ENCODE data around the gene B4GALT5. TPM values are rescaled to one million over a fixed set of nuclear protein-coding genes. Genes with fewer than 3 reads are reported as not detected.

Gene B4GALT5
- polyA plus RNA-seq, 1 donor (not counting 4 experiments of a cell fraction or from before 2014, with no cell fraction given) = 23.5 TPM

- no peaks in the 10 kb centered on the region for H3K9me1 ChIP-seq (ENCODE audit: control insufficient read depth, extremely low read depth, insufficient read depth, low read length)
- no peak for FAIRE-seq
- H3K27ac ChIP-seq (ENCODE audit: control insufficient read depth, insufficient read depth, low read length) = no peak overlapping the region
- H3K79me2 ChIP-seq (ENCODE audit: control insufficient read depth, insufficient read depth, low read length) = no peaks in the 10 kb centered on the region
- H3K9me3 ChIP-seq (ENCODE audit: control insufficient read depth, low read depth, low read length) = no peaks in the 10 kb centered on the region
- no peaks in the 10 kb centered on the region for H3K4me1 ChIP-seq (ENCODE audit: control insufficient read depth, extremely low read depth, insufficient read depth, low read length)
- H4K20me1 ChIP-seq (ENCODE audit: control insufficient read depth, extremely low read depth, insufficient read depth, low read length) = no peaks in the 10 kb centered on the region
- H3K9ac ChIP-seq (ENCODE audit: control insufficient read depth, extremely low read depth, insufficient read depth, low read length) = no peak overlapping the region
- no peak overlapping the region for H2AFZ ChIP-seq (ENCODE audit: control insufficient read depth, low read length)
- no peaks in the 10 kb centered on the region for H3K27me3 ChIP-seq (ENCODE audit: control insufficient read depth, extremely low read depth, insufficient read depth, low read length)
- TF ChIP-seq EZH2 (IDR thresholded peaks at IDR 0.05; ENCODE audit: low read length) (no peak), CTCF (optimal IDR thresholded peaks at IDR 0.05 in 1 of 3, IDR thresholded peaks at IDR 0.05 in 1 of 3, conservative IDR thresholded peaks at IDR 0.05 in 1 of 3; ENCODE audit: extremely low read depth in 1 of 3, insufficient read depth in 2 of 3, low read length in 3 of 3) (no peak)
- no peak overlapping the region for H3K4me2 ChIP-seq (ENCODE audit: control insufficient read depth, extremely low read depth, insufficient read depth, low read depth, low read length)
- H3K36me3 ChIP-seq (ENCODE audit: control insufficient read depth in 2 of 2, extremely low read depth in 1 of 2, insufficient read depth in 2 of 2, low read length in 2 of 2) = no peaks in the 10 kb centered on the region
- DNase-seq (ENCODE audit: low read depth, low spot score) = no peak
- no peak overlapping the region for H3K4me3 ChIP-seq (ENCODE audit: control insufficient read depth in 2 of 3, extremely low read depth in 1 of 3, insufficient read depth in 2 of 3, low read depth in 1 of 3, low read length in 3 of 3)
- dilution Hi-C loops (cut with MboI; ENCODE audit: extremely low pct_ligation_motif_present, low sequenced_read_pairs) = no loop called here
These were observed 14.5 kb upstream of the B4GALT5 start for GRCh38 chr20:49727894-49728885.

- no peak overlapping the region for H3K9ac ChIP-seq (ENCODE audit: control insufficient read depth, extremely low read depth, insufficient read depth, low read length)
- DNase-seq (ENCODE audit: low read depth, low spot score) (no peak), FAIRE-seq (no peak)
- H3K79me2 ChIP-seq (ENCODE audit: control insufficient read depth, insufficient read depth, low read length) = no peaks in the 10 kb centered on the region
- no peak for TF ChIP-seq EZH2 (IDR thresholded peaks at IDR 0.05; ENCODE audit: low read length)
- TF ChIP-seq CTCF (optimal IDR thresholded peaks at IDR 0.05 in 1 of 3, IDR thresholded peaks at IDR 0.05 in 1 of 3, conservative IDR thresholded peaks at IDR 0.05 in 1 of 3; ENCODE audit: extremely low read depth in 1 of 3, insufficient read depth in 2 of 3, low read length in 3 of 3) = no peak
- dilution Hi-C loops (cut with MboI; ENCODE audit: extremely low pct_ligation_motif_present, low sequenced_read_pairs) = no loop called here
- H4K20me1 ChIP-seq (ENCODE audit: control insufficient read depth, extremely low read depth, insufficient read depth, low read length) = no peaks in the 10 kb centered on the region
- no peak overlapping the region for H3K4me2 ChIP-seq (ENCODE audit: control insufficient read depth, extremely low read depth, insufficient read depth, low read depth, low read length)
- H3K9me1 ChIP-seq (ENCODE audit: control insufficient read depth, extremely low read depth, insufficient read depth, low read length) = no peaks in the 10 kb centered on the region
- no peak overlapping the region for H2AFZ ChIP-seq (ENCODE audit: control insufficient read depth, low read length)
- no peaks in the 10 kb centered on the region for H3K9me3 ChIP-seq (ENCODE audit: control insufficient read depth, low read depth, low read length)
- H3K27me3 ChIP-seq (ENCODE audit: control insufficient read depth, extremely low read depth, insufficient read depth, low read length) = no peaks in the 10 kb centered on the region
- H3K27ac ChIP-seq (ENCODE audit: control insufficient read depth, insufficient read depth, low read length) = no peak overlapping the region
- no peak overlapping the region for H3K4me3 ChIP-seq (ENCODE audit: control insufficient read depth in 2 of 3, extremely low read depth in 1 of 3, insufficient read depth in 2 of 3, low read depth in 1 of 3, low read length in 3 of 3)
- H3K4me1 ChIP-seq (ENCODE audit: control insufficient read depth, extremely low read depth, insufficient read depth, low read length) = no peaks in the 10 kb centered on the region
- H3K36me3 ChIP-seq (ENCODE audit: control insufficient read depth in 2 of 2, extremely low read depth in 1 of 2, insufficient read depth in 2 of 2, low read length in 2 of 2) = no peaks in the 10 kb centered on the region
These were observed 13.8 kb upstream of the B4GALT5 start for GRCh38 chr20:49727478-49727877.
